Measurements from ENCODE around the gene CPN2. TPM values are rescaled to one million over a fixed set of nuclear protein-coding genes. Genes with fewer than 3 reads are reported as not detected.

The CPN2 gene
- total and polyA plus RNA-seq, 4 donors, result not detected

DNA sequence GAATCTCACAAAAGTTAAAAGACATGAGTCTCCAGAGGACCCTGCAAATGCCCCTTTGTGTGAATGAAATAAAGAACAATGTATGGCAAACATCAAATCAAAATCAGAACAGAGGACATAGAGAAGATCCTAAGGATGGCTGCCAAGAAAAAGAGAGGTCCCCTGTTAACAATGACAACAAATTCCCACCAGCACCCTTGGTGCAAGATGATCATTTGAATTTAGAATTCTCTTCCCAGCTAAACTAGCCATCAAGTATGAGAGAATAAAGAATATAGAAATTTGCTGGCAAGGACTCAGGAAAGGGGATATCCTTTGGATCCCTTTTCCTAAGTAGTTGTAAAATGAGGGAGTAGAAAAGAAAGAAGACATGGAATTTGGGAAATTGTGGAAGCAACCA, 39.7 kb upstream of the CPN2 start:
- Histone ChIP-seq H3K4me3 (no peak overlapping the region), H3K9ac (ENCODE audit: insufficient read depth in 1 of 2, low read length in 2 of 2) (no peak overlapping the region), H3K36me3 (ENCODE audit: control insufficient read depth in 4 of 4, insufficient read depth in 4 of 4, low read length in 4 of 4) (no peaks in the 10 kb centered on the region), H3K9me3 (ENCODE audit: control insufficient read depth in 4 of 4, insufficient read depth in 3 of 4, low read length in 3 of 4) (peaks cover 0 to 5% (median 0%) of the 10 kb centered on the region in 4 donors), H3K27ac (ENCODE audit: low read depth in 1 of 2, low read length in 1 of 2) (no peak overlapping the region), H3K4me1 (ENCODE audit: control insufficient read depth in 5 of 5, insufficient read depth in 5 of 5, low read length in 5 of 5) (peaks cover 0 to under 1% (median 0%) of the 10 kb centered on the region in 5 donors), H3K27me3 (ENCODE audit: control insufficient read depth in 3 of 3, insufficient read depth in 3 of 3, low read length in 2 of 3) (peaks cover 0 to 6% (median 0%) of the 10 kb centered on the region in 3 donors)
- DNase-seq (no peak), ATAC-seq (ENCODE audit: insufficient read depth, low FRiP score) (no peak)
- TF ChIP-seq CTCF (IDR thresholded peaks at IDR 0.05; ENCODE audit: control extremely low read depth, extremely low read depth), result no peak

- no peaks in the 10 kb centered on the region for H3K4me1 ChIP-seq (ENCODE audit: control insufficient read depth in 5 of 5, insufficient read depth in 5 of 5, low read length in 5 of 5)
- no peak overlapping the region for H3K27ac ChIP-seq (ENCODE audit: low read depth in 1 of 2, low read length in 1 of 2)
- DNase-seq, result no peak
- no peak overlapping the region for H3K4me3 ChIP-seq
- no peaks in the 10 kb centered on the region for H3K27me3 ChIP-seq (ENCODE audit: control insufficient read depth in 3 of 3, insufficient read depth in 3 of 3, low read length in 2 of 3)
- no peak for TF ChIP-seq CTCF (IDR thresholded peaks at IDR 0.05; ENCODE audit: control extremely low read depth, extremely low read depth)
- ATAC-seq (ENCODE audit: insufficient read depth, low FRiP score), result no peak
- H3K36me3 ChIP-seq (ENCODE audit: control insufficient read depth in 4 of 4, insufficient read depth in 4 of 4, low read length in 4 of 4), result no peaks in the 10 kb centered on the region
- H3K9ac ChIP-seq (ENCODE audit: insufficient read depth in 1 of 2, low read length in 2 of 2), result no peak overlapping the region
- WGBS, 2 donors, result 94 to 95% methylated on average over 8 of the region's 8 CpGs
- peaks cover 0 to 5% (median 0%) of the 10 kb centered on the region in 4 donors for H3K9me3 ChIP-seq (ENCODE audit: control insufficient read depth in 4 of 4, insufficient read depth in 3 of 4, low read length in 3 of 4)
Observed at GRCh38 chr3:194389269-194389668, 38.1 kb upstream of the CPN2 start.

- no peaks in the 10 kb centered on the region for H3K36me3 ChIP-seq (ENCODE audit: control insufficient read depth in 4 of 4, insufficient read depth in 4 of 4, low read length in 4 of 4)
- no peak overlapping the region for H3K27ac ChIP-seq (ENCODE audit: low read depth in 1 of 2, low read length in 1 of 2)
- H3K4me1 ChIP-seq (ENCODE audit: control insufficient read depth in 5 of 5, insufficient read depth in 5 of 5, low read length in 5 of 5), result no peaks in the 10 kb centered on the region
- WGBS, 2 donors, result 94 to 96% methylated on average over 8 of the region's 8 CpGs
- DNase-seq (no peak), ATAC-seq (ENCODE audit: insufficient read depth, low FRiP score) (no peak)
- no peaks in the 10 kb centered on the region for H3K27me3 ChIP-seq (ENCODE audit: control insufficient read depth in 3 of 3, insufficient read depth in 3 of 3, low read length in 2 of 3)
- no peak overlapping the region for H3K4me3 ChIP-seq
- H3K9ac ChIP-seq (ENCODE audit: insufficient read depth in 1 of 2, low read length in 2 of 2), result no peak overlapping the region
- H3K9me3 ChIP-seq (ENCODE audit: control insufficient read depth in 4 of 4, insufficient read depth in 3 of 4, low read length in 3 of 4), result peaks cover 0 to 5% (median 0%) of the 10 kb centered on the region in 4 donors
- no peak for TF ChIP-seq CTCF (IDR thresholded peaks at IDR 0.05; ENCODE audit: control extremely low read depth, extremely low read depth)
Observed at GRCh38 chr3:194387926-194388418, 36.8 kb upstream of the CPN2 start.

- no peak overlapping the region for H3K9ac ChIP-seq (ENCODE audit: insufficient read depth in 1 of 2, low read length in 2 of 2)
- WGBS, 2 donors, result 88 to 98% methylated on average over 6 of the region's 6 CpGs
- no peak for DNase-seq
Observed at GRCh38 chr3:194387276-194387675, 36.1 kb upstream of the CPN2 start.

More at GRCh38 chr3:194387276-194387675, 36.1 kb upstream of the CPN2 start:
- Histone ChIP-seq H3K27ac (ENCODE audit: low read depth in 1 of 2, low read length in 1 of 2) (no peak overlapping the region), H3K4me3 (no peak overlapping the region), H3K27me3 (ENCODE audit: control insufficient read depth in 3 of 3, insufficient read depth in 3 of 3, low read length in 2 of 3) (no peaks in the 10 kb centered on the region), H3K36me3 (ENCODE audit: control insufficient read depth in 4 of 4, insufficient read depth in 4 of 4, low read length in 4 of 4) (no peaks in the 10 kb centered on the region), H3K4me1 (ENCODE audit: control insufficient read depth in 5 of 5, insufficient read depth in 5 of 5, low read length in 5 of 5) (no peaks in the 10 kb centered on the region), H3K9me3 (ENCODE audit: control insufficient read depth in 4 of 4, insufficient read depth in 3 of 4, low read length in 3 of 4) (peaks cover 0 to 5% (median 0%) of the 10 kb centered on the region in 4 donors)
- no peak for ATAC-seq (ENCODE audit: insufficient read depth, low FRiP score)
- no peak for TF ChIP-seq CTCF (IDR thresholded peaks at IDR 0.05; ENCODE audit: control extremely low read depth, extremely low read depth)

Data from lung (tissue), 12 donors.